HG03520 (cell line): ENCODE data around the gene SLC38A6.

Experiments used
- ATAC-seq: cut with Tn5 transposase; IDR thresholded peaks from one replicate; pipeline ENCODE4 v1.9.1; 2021; ENCODE audit warnings: mild to moderate bottlenecking, moderate library complexity; ENCODE audit not compliant: unreplicated experiment

The SLC38A6 gene

DNA sequence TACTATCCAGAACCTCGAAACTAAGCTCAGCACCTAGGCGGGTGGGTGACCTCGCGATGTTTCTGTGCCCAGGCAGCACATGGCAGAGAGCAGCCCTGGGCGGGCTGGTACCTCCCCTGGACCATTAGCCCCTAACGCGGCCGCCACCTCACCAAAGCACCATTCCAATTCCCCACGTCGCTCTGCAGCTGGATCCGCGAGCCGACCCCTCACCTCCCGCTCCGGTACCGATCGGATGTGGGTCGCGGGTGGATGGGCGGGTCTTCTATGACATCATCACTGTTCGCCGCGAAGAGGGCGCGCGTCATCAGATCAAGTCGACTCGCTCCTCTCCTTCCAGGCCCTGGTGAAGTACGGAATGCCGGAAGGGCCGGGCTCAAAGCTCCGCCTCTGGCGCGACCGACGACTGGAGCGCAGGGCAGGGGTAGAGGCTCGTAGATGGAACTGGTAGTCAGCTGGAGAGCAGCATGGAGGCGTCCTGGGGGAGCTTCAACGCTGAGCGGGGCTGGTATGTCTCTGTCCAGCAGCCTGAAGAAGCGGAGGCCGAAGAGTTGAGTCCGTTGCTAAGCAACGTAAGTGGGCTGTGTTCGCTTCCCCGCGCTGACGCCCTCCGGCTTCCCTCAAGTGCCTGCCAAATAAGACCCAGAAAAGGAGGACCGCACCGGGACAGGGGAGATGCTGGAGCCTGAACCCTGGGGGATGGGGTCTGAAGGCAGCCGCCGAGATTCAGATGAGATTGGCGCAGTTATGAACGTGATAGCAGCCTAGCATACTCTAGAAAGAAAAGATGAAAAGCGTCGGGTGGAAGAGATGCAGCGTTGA, at the start of gene SLC38A6, which contains the start of gene TRMT5:
Gene SLC38A6, plus strand, starts transcription at position 435 of the 822 bp plus-strand sequence. Its CDS starts 33 bp downstream, at position 468.
Gene TRMT5, minus strand, starts transcription at position 269 of the 822 bp plus-strand sequence. Its CDS starts 106 bp downstream, at position 163.
- ATAC-seq: peak; percentile 83

DNA sequence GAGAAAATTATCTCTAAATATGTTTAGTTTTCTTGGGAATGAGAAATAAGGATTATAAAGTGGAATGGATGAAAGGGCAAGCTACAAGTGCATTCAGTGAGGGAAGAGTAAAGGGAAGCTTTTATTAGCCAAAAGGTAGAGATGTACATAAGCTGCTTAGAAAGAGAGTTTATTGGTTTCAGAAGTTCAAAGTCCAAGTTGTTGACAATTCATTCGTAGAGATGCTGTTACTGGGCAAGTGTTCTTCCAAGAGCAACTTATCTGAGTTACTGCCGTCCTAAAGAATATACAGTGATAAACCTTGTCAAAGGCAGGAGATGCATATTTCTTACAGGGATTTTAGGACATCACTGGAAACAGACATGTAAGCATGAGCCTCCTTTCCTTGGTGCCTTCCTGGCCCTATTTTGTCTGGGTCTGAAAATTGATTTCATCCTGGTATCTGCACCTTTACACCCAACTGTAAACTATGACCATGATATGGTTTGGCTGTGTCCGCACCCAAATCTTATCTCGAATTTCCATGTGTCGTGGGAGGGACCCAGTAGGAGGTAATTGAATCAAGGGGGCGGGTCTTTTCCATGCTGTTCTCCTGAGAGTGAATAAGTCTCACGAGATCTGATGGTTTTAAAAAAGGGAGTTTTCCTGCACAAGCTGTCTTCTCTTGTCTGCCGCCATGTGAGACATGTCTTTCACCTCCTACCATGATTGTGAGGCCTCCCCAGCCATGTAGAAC, 47.0 kb upstream of the SLC38A6 start:
- ATAC-seq: no peak

DNA sequence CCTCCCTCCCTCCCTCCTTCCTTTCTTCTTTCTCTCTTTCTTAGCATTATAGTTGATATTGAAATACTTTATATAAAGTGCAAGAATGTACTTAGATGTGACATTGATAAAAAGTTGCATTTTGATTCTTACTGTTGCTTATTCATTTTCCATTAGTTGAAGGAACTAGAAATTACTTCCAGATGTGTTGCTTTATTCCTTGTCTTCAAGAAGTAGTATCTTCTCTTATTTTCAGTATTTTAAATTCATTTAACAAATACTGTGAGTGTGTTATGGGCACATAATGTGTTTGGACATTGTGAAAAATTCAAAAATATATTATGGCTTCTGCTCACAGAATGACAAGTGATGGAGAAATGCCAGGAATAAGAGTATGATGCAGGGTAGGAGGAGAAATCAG, 45.7 kb upstream of the SLC38A6 start:
- ATAC-seq: no peak

DNA sequence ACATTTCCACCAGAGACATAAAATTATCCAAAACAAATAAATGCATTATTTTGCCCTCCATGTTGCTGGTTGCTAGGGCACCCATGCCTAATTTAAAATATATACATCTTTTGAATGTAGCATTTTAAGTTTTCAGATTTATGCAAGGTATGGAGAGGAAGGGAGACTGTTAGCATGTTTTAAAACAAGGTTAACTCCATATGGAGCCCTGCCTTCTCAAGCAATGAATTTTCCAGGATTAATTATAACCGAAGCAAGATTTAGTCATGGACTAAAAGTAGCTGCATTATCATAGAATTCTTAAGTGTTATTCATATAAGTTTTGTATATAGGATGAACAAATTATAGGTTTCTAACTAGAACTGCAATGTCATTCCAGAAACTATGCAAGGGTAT, 37.4 kb upstream of the SLC38A6 start:
- no peak for ATAC-seq

DNA sequence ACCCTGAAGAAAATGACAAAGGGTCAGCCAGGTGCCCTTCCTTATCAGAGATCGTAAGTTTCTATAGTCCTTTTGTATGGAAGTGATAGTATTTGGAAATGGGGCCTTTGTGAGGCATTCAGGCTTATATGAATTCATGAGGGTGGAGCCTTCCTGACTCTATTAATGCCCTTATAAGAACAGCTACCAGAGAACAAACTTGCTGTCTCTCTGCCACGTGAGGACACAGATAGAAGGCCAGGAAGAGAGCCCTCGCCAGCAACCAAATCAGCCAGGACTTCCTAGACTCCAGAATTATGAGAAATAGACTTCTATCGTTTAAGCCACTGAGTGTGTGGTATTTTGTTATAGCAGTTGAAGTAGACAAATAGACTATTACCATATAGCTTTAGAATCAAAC, 36.8 kb upstream of the SLC38A6 start:
- no peak for ATAC-seq

DNA sequence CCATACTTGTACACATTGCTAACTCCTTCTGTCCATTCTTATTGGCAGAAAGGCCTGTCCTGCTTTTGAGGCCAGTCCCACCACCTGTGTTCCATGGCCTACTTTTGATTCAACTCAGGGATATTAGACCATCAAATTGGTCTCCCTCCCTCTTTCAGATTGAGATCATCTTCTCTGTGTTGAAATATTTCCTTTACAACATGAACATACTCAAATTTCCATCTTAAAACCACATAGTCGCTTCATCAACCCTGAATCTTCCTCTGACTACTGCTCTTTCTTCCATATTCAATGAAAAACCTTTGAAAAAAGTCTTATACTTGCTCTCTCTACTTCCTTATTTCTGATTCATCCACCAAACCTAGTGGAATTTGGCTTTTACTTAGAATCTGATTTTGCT, 35.1 kb upstream of the SLC38A6 start:
- ATAC-seq: no peak

DNA sequence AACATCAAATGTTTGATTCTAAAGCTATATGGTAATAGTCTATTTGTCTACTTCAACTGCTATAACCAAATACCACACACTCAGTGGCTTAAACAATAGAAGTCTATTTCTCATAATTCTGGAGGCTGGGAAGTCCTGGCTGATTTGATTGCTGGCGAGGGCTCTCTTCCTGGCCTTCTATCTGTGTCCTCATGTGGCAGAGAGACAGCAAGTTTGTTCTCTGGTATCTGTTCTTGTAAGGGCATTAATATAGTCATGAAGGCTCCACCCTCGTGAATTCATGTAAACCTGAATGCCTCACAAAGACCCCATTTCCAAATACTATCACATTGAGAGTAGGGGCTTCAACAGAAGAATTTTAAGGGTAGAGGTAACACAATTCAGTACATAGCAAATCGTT, 34.3 kb upstream of the SLC38A6 start:
- ATAC-seq: no peak

- no peak for ATAC-seq
Measured at GRCh38 chr14:60951776-60952435, 29.1 kb upstream of the SLC38A6 start.

- ATAC-seq: no peak
Measured at GRCh38 chr14:60956202-60956601, 24.8 kb upstream of the SLC38A6 start.

DNA sequence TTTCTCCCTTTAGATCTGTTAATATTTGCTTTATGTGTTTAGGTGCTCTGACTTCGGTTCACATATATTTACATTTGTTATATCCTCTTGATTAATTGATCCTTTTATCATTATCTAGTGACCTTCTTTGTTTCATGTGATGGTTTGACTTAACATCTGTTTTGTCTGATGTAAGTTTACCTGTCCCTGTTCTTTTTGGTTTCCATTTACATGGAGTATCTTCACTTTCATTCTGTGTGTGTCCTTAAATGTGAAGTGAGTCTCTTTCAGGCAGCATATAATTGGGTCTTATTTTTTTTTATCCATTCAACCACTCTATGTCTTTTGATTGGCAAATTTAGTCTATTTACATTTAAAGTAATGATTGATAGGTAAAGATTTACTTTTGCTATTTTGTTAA, 24.4 kb upstream of the SLC38A6 start:
- no peak for ATAC-seq

DNA sequence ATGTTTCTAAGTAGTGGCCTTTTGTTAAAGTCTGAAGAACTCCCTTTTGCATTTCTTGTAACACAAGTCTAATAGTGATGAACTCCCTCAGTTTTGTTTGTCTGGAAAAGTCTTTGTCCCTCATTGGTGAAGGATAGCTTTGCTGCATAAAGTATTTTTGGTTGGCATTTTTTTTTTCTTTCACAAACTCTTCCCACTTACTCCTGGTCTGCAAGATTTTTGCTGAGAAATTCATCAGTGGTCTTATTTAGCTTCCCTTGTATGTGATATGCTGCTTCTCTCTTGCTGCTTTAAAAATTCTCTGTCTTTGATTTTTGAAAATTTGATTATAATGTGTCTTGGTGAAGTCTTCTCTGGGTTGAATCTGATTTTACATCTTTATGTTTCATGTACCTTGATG, 22.9 kb upstream of the SLC38A6 start:
- no peak for ATAC-seq

DNA sequence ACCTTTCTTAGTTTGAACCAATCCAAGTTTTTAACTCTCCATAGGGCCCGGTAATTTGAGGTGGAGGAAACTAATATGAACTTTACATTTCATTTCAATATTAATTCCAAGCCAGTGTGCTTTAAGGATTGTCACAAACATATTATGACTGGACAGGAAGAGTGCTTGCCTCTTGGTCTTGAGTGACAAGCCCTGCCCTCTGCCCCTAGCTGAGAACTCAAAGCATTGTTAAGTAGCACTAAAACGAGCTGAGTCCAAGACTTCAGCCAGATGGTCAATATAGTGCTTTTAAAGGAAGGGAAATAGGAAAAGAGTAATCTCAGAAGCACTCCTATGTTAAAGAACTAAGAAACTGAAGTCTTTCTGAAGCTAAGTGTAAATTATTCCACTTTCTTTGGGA, 17.3 kb upstream of the SLC38A6 start:
- no peak for ATAC-seq

GRCh38 chr14:60964904-60965303, 16.1 kb upstream of the SLC38A6 start:
- no peak for ATAC-seq

- no peak for ATAC-seq
Measured at GRCh38 chr14:60965402-60965801, 15.6 kb upstream of the SLC38A6 start.

DNA sequence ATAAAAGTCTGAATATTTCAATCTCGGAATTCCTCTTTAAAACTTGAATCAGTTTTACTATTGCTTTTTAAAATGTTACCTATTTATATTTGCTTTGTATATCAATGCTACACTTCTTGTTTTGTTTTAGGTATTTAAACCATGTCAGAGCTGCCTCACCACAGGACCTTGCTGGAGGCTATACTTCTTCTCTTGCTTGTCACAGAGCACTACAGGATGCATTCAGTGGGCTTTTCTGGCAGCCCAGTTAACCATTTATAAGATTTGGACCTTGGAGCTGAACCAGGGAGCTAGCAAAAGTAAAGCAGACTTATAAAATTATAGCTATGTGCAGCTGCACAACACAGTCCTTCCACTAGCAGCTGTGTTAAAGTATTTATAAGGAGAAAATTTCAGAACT, 12.9 kb upstream of the SLC38A6 start:
- no peak for ATAC-seq

DNA sequence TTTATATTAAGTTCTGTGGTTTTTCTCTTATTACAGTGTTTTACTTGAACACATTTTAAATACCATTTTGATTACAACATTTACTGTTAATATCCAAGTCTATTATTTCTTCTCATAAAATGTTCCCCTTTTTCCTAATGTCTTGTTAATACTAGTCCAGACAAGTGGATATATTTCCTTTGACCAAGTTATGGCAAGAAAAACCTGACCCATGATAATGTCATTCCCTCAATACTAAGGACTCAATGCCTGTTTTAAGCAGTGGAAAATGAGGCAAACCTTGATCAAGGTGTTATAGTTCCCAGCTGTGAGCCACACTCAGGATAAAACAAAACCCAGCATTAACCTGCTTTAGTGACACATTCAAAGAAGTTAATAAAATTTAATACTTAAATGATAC, 12.4 kb upstream of the SLC38A6 start:
- ATAC-seq: no peak

- ATAC-seq: no peak
Measured at GRCh38 chr14:60970146-60970545, 10.9 kb upstream of the SLC38A6 start.

GRCh38 chr14:60971271-60971670, 9.8 kb upstream of the SLC38A6 start:
- ATAC-seq: no peak

DNA sequence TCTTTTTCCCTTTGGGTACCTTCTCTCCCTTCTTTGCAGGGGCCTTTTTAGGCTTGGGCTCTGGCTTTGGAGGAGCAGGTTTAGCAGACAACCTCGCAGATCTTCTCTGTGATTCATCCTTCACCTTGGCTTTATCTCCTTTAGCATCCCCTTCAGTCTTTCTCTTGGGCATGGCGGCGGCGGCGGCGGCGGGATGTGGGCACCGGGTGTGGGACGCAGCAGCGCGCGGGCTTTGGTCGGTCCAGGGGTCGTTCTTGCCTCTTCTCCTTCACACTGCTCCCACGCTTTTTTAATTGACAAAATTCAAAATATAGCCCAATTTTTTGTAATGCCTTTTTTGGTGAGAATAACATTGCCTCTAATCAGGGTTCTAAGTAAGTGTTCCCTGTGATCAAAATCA, 8.8 kb upstream of the SLC38A6 start:
- no peak for ATAC-seq

DNA sequence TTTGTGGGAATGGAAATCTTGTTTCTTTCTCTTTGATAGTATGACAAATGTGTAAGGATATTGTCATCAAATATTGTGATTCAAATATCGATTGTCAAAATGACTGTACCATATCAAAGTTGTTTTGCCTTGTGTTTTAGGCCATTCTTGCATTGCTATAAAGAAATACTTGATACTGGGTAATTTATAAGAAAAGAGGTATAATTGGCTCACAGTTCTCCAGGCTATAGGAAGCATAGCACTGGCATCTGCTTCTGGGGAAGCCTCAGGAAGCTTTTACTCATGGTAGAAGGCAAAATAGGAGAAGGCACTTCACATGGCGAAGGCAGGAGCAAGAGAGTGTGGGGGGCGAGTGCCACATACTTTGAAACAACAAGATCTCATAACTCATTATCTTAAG, 8.0 kb upstream of the SLC38A6 start:
- ATAC-seq: no peak

DNA sequence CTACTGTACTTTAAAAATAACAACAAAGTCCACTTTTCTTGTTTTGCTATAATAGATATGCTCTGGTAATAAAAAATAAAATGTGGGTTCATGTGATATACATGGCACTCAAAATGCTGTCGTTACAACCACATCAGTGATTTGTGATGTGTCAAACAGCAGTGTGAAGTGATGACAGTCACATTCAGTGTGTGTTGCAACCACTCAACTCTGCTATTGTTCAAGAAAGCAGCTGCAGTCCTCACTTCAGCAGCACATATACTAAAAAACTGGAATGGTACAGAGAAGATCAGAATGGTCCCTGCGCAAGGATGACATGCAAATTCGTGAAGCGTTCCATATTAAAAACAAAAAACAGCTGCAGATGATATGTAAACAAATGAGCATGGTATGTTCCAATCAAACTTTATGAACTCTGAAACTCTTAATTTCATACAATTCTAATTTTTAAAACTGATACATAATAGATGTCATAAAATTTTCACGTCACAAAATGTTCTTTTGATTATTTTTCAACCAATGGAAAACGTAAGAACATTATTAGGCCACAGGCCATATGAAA, 6.9 kb upstream of the SLC38A6 start:
- ATAC-seq: no peak
